Putamen (tissue), 1 donor: ENCODE data around the gene LMCD1.

Experiments used
- DNase-seq: peaks from one replicate; pipeline ENCODE4 v3.0.0-alpha.2; 2016; ENCODE audit warnings: low spot score

Gene LMCD1, protein sequence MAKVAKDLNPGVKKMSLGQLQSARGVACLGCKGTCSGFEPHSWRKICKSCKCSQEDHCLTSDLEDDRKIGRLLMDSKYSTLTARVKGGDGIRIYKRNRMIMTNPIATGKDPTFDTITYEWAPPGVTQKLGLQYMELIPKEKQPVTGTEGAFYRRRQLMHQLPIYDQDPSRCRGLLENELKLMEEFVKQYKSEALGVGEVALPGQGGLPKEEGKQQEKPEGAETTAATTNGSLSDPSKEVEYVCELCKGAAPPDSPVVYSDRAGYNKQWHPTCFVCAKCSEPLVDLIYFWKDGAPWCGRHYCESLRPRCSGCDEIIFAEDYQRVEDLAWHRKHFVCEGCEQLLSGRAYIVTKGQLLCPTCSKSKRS

DNA sequence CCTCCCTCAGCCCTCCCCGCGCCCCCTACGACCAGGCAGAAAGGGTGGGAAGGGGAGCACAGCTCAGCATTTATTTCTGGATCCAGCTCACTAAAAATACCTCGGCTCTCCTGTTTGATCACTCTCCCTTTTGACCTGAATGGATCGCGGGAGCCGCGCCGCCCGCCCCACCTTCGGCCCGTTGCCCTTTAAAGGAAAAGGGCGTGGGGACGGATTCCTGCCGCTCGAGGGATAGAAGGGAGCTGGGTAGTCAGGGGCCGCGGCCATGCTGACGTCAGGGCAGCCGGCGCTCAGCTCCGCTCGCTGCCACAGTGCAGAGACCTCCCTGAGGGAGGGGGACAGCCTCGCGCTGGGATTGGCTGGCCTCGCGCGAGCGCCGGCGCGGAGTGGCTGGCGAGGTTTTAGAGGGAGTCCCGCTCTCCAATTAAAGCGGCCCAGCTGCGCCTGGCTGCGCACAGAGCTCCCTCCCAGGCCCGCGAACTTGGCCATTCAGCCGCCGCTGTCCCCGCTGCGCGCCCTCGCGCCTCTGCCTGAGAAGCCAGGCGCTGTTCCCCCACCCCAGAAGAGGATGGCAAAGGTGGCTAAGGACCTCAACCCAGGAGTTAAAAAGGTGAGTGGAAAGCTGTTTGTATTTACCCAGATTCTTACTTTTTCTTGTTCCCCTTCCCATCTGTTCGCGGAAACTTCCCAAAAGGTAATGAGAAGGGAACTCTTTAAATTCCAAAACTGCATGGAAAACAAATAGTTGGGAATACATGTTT is at the start of gene LMCD1:
LMCD1 (plus strand) TSS at position 453 of the 761 bp plus-strand sequence; CDS start at position 569, 116 bp downstream.
- DNase-seq: peak; percentile 97

DNA sequence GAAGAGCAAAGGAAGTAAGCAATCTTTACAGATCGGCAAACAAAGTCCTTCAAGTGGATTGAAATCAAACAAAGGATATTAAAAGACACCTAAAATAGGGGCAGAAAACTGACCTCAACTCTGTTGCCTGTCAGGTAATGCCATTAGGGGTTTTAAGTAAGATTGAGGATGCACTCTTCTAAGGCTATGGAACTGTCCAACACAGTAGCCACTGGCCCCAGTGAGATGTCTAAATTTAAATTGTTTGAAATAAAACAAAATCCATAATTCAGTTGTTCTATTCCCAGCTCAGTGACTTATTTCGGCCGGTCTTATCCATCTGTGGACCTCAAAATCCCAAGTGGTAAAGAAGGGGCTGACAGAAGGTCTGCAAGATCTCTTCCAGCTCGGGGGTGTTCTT is 49.5 kb upstream of the LMCD1 start:
- no peak for DNase-seq

DNA sequence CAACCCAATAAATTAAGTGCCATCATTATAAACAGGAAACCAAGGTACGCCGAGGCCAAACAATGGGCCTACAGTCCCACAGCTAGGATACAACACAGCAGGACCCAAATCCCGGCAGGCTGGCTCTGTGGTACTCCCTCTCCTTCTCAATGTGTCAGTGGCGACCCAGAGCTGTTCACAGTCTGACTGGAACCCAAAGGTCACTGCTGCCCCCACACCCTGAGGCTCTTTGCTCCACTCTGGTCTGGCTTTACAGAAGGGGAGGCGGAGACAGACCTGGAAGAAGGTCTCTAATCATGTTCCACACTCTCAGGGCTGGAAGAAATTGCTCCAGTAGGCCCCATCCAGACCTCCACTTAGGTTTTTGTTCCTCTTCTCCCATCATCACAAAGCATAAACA is 48.5 kb upstream of the LMCD1 start:
- no peak for DNase-seq

DNA sequence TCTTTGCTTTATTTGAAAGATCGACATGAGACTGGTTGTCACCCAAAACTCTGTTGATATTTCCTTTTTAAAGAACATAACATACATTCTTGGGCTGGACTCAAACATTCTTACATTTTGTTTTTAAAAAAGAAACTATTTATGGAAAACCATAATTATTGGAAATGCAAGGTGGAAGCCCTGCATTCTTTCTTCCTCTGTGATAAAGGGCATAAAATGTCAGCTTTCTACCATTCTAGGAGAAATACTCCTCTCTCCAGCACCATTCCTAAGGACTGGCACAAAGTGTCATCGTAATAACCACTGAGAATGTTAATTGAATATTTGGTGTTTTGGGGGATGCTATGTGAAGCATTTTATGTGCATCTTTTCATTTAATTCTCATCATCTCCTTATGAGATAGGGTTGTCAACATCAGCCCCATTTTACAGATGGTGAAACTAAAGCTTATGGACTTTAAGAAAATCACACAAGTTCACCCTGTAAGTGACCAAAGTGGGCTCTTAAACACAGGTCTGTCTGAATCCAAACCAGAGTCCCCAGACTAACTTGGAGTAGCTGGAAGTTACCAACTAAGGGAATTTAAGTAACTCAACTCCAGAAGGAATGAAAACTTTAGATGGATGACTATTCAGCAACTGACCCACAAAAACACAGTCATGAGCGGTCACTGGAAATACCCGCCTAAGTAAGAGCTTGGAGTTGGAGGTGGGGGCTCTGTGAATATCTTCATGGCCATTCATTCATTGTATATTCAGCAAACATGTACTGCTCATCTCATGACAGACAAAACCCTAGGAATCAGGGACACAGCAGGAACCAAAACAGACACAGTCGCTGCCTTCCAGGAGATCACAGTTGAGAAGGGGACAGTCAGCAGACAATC is 45.9 kb upstream of the LMCD1 start:
- DNase-seq: no peak

DNA sequence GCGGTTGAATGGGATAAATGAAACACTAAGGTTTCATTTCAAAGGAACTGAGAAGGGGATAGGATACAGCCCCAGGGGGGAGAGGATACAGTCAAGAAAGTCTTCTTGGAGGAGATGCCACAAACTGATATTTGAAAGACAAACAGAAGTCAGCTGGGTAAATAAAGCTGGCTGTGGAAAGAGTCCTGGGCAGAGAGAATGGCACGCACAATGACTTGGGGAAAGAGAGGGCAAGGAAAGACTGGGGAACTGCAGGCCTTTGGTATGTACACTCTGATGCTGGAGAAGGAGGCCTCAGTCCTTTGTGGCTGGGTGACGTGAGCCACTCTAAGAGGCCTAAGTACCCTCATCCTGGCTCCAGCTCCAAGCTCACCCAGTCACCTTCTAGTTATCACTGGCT is 45.2 kb upstream of the LMCD1 start:
- no peak for DNase-seq

DNA sequence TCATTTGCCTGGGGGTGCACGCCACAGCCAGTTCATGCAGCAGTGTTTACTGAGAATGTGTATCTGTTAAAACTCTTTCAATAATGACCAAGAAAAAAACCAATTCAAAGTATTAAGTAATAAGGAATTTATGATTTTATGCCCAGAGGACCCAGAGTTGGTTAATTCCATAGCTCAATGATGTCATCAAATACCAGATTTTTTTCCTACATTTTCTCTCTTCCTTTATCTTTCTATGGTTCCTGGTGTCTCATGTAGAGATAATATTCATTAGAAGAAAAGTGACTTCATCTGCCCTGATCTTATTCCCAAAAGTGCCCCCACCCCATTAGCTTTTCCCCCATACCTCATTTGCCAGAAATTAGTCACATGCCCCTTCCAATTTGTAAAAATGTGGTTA is 44.6 kb upstream of the LMCD1 start:
- no peak for DNase-seq

DNA sequence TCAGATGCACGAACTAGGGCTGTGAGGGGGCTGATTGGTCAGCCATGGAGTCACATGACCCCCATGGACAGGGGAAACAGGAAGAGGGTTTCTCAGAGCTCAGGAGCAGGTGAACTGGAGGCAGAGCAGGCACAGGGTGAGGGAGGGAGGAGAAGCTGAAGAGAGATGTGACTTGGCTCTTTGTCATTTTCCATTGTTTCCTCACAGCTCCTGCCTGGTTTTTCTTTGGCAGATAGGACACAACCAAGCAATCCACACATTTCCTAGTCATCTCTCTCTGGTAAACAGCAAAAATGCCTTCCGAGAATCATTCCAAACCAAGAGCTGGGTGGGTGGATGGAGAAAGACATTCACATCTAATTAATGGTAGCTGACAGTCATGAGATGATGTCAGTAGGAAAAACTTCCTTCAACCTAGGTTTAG is 43.4 kb upstream of the LMCD1 start:
- no peak for DNase-seq

DNA sequence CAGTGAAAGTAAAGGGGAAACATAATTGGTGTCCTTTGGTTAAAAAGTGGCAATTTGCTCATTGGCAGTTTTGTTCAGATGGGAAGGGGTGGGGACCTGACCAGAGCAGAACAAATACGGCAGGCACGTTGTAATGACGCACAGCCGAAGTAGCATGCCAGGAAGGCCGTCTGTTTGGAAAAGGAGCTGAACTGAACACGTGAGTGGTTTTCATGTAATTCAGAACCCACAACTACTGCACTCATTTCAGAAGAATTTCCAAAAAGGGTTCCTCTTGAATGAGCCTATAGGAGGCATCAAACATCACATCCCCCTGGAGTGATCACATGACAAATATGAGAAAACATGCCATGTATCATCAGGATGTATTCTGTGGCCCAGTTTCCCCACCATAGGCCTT is 42.9 kb upstream of the LMCD1 start:
- no peak for DNase-seq

DNA sequence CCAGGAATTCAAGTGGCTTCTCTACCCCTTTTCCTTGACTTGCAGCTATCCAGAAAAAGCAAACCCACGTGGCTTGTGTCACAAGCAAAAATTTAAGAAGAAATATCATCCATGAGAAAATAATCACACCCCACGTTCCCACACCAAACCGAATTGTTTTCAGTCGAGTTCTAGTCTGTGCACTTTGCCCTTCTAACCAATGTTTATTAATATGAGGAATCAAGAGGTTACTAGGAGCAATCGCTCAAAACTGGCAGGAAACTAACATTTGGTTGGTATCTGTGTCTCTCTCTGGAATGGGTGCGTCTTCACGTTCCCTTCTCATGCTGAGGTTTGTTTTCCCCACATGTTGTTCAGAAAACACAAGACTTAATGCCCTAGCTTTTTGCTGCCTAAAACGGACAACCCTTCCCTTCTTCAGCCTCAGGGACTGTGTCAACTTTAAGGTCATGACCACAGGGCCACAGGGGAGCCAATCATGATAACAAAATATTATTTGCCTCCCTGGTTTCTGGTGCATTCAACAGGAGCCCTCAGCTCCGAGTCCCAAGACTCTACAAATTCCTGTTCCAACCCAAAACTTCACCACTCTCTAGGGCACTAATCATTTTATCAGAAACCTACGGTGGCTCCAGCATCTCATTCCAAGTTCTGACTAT is 41.4 kb upstream of the LMCD1 start:
- no peak for DNase-seq

DNA sequence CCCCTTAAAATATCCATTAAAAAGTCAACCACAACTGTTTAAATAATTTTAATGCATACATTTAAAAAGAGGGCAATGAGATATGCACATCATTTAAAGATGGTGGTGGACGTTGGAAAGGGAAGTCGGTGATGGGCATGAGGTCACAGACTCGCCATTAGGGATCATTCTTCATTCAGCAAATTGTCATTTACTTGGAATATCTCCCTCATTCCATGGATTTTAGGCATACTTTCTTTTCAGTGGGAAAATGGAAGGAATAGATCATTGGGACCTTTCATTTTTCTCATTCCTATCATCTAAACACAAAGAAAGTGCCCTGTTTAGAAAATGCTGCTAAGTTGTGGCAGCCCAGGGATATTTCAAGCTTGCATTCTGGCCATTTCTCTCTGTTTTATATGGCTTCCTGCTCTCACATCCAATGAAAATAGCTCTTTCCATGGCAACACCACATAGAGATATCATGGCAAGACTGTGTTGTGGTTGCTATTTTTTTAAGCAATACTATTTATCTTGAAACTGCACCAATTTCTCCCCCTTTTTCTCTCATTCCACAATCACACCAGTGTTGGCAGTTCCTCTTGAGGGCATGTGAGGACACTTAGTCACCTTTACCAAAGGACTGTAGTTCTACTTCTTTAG is 40.7 kb upstream of the LMCD1 start:
- no peak for DNase-seq

DNA sequence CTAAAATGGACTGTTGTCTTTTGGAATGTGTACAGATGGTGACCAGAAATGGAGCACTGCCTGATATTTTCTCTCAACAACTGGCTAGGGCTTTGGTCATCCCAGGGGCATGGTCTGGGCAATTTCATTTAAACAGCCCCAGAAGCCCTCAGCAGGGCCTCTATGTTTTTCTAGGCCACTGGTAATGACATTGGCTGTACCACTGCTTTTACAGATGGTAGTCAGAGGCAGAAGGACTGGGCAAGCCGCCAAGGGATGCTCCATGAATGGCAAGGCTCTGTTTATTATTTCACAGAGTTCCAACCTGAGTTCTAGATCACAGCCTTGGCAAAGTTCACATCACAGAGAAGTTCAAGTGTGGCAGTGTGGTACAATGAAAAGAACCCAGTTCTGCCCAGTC is 37.0 kb upstream of the LMCD1 start:
- peak; percentile 19 for DNase-seq

DNA sequence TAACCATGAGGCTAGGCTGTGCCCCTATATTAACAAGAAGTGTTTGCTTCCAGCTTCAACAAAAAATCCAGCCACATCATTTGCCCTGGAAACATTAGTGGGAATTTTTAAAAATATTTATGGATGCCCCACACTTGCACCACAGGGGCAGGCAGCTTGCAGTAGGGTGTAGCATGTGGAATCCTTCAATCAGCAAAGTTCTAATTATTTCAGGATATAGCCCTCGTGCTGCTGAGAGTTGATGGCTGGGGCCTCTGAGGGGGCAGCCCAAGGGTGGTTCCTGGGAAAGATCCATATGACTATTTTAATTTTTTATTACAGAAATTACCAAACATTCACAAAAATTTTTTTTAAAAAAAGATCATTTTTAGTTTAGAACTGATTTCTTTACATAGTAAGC is 35.1 kb upstream of the LMCD1 start:
- DNase-seq: no peak

DNA sequence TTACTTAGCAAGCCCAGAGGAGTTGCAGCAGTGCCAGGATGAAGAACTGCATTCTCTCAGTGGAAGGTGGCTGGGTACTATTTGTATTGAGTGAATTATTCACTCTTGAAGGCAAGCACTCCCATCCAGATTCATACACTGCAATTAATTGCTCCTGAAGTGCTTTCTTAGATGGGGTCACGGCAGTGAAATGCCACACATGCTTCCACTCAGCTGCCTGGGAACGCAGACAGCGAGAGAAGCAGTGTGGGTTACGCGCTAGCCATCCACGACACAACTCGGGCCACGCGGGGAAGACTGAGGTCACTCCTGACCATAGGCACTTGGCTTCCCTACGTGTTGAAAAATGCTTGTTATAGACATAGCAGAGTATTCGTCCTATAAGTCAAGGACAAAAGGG is 30.8 kb upstream of the LMCD1 start:
- no peak for DNase-seq

DNA sequence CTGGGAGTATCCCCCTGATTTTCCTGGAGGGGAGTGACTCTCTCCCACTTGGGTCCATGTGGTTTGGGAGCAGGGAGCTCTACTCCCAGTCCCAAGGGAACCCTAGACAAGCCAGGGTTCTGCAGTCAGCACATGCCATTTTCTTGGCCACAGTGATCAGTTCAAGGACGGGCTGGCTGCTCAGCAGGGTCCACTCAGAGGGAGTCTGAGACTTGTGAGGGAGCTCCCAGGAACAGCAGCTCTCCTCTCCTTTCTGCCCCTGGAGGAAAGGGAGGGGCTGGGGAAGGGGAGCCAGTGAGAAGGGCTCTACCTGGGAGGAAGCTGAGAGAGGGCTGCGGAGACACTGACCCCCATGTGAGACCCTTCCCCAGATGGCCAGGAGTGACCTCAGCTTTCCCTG is 29.1 kb upstream of the LMCD1 start:
- no peak for DNase-seq

DNA sequence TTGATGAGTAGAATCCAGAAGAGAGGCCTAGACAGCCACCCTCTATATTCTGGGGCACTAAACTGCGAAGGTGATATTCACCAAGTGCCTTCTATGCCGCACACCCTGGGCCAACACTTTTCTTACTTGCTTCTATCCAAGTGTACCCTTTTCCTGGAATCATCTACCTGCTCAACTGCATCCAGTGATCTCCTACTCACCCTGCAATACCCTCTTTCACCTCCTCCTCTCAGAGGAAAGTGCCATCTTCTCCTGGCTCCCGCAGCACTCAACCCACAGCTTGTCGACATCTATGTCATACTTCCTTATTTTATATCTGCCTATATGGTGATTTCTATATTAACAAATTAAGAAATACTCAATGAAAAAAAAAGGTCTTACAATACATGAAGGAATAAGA is 28.6 kb upstream of the LMCD1 start:
- no peak for DNase-seq

DNA sequence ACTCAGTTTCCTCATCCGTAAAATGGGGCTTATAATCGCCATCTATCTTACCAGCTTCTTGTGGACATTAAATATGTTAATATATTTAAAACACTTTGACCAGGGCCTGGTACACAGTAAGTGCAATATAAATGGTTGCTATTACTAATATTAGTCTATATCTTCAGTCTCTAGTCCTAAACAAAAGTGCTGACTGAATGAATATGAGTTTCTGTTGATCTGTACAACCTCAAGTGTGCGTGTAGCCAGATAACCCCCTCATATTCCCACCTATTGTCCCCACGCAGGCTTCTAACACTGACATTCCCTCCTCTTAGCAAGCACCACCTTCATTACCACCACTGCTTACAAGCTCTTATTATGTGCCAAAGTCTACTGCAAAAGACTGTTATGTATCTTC is 27.6 kb upstream of the LMCD1 start:
- DNase-seq: no peak

DNA sequence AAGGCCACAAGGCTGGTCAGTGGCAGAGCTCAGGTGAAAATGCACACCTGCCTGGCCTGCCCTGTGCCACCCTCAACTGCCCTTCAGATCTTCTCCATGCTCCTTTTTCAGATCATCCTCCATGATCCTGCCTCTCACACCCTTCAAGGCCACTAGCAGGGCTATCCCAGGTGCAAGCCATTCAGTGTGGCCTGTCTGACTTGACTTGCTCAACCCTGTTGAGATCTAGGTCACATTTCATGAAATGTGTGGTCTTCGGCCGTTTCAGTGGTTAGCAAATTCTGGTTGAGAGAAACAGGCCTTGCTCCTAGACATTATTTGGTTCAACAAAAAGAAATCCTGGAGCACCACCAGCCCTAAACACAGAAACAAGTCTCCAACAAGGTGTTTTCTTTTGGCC is 26.6 kb upstream of the LMCD1 start:
- no peak for DNase-seq

DNA sequence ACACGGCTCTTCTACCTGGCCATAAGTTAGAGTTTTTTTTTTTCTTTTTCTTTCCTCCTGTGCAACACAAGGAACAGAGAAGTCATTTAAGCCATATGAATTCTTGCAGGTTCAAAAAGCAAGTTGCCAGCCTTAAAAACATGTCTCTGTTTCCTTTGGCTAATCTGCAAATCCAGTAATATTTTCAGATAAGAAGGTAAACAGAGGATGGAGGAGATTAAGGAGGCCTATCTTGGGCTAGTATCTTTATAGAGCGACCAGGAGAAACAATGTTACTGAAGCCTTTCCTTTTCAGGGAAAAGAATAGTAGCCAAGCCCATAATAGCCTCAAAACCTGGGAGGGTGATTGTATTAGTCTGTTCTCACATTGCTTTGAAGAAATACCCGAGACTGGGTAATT is 20.9 kb upstream of the LMCD1 start:
- no peak for DNase-seq

DNA sequence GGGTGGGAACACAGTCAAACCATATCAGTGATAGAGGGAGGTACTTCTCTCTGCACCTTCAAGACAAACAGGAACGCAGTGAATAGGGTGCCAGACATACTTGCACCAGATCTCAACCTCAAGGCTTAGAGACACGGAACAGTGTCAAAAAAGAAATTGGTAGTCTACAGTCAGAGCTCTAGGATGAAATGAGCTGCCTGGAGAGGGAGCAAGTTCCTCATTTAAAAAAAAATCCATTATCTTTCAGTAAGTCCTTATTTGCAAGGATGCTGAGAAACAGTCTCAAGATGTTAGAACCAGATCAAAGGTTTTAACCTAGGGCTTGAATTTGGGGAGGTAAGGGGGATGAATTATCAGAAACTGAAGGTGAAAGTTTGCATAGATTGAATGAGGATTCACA is 20.2 kb upstream of the LMCD1 start:
- DNase-seq: no peak

DNA sequence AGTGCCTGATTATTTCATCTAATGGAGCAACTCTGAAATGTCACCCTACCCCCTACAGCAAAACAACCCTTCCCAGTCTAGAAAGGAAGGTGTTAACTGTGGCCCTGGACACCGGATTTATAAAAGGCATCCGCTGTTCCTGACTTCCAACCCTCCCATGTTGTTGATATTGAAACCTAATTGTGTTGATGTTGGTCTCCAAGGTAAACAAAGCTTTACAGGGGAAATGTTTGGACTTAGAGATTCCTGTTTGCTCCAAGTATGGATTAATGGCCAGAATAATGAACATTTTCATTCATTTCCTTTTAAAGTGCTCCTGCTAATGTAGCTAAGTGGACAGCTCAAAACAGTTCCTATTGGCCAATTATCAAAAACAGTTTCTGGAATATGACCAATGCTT is 19.4 kb upstream of the LMCD1 start:
- no peak for DNase-seq

DNA sequence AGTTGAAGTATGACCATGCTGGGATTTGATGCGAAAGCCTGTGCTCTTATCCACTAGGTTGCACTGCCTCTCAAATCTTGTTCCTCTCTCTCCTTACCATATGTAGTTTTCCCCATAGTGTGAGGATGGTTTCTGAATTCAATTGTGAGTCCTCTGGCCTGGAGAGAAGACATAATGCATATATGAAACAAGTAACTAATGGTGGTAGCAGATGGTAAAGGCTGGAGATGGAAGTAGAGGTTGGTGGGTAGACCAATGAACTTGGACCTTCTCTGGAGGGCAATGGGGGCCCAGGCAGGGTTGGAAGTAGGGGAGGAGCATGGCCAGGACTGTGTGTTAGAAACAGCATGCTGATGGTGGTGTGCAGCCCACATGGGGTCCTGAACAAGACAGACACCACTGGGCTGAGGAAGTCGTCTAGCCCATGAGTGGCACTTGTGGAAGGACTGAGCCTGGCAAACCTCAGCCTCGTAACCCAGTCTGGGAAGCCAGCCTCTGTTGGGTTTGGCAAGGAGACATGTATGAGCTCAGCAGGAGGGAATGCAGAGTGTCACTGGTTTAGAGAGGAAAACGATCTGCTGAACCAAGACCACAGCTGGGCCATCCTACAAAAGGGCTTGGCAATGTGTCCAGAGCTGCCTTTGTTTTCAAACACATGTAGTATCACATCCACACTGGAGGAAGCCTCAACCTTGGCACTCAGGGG is 18.5 kb upstream of the LMCD1 start:
- peak; percentile 89 for DNase-seq
